Cortex of kidney (tissue), 1 donor: ENCODE results near the gene NSD2.
"Not testable (repeated sequence)": the region's sequence is repeated elsewhere in the genome, so short reads cannot be mapped to it uniquely, and the experiment has no call there.

Experiments used
- DNase-seq: peaks from one replicate; lab custom pipeline; 2025; lab: John Stamatoyannopoulos, UW

Gene NSD2

DNA sequence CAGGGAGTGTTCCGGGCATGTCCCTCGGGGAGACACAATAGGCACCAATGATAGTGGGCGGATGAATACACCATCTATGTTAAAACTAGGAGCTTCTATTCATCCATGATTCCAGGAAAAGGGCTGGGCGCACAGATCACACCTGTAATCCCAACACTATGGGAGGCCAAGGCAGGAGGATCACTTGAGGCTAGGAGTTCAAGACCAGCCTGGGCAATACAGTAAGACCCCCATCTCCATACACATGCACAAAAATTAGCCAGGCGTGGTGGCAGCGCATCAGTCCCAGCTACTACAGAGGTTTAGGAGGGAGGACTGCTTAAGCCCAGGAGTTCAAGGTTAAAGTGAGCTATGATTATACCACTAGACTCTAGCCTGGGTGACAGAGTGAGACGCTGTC lies 135.2 kb downstream of the NSD2 start:
- no peak for DNase-seq

DNA sequence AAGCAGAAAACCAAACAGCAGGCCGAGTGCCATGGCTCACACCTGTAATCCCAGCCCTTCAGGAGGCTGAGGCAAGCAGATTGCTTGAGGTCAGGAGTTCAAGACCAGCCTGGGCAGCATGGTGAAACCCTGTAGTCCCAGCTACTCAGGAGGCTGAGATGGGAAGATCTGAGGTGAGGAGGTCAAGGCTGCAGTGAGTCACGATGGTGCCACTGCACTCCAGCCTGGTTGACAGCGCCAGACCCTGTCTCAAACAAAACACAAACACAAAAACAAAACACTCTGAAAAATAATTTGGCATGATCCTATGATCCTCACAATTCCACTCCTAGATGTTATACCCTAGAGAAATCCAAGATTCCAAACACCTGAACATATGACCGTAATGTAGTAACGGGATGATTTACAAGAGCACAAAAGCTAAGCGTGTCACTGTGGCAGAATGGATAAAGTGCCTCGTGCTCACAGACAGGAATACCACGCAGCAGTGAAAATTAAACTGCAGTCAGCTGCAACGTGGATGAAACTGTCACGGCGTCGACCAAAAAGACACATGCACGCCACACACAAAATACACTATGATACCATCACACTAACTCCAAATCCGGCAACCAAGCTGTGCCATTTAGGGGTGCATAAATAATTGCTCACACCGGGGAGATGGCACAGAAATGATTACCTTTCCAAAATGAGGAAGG lies 135.9 kb downstream of the NSD2 start:
- DNase-seq = no peak

DNA sequence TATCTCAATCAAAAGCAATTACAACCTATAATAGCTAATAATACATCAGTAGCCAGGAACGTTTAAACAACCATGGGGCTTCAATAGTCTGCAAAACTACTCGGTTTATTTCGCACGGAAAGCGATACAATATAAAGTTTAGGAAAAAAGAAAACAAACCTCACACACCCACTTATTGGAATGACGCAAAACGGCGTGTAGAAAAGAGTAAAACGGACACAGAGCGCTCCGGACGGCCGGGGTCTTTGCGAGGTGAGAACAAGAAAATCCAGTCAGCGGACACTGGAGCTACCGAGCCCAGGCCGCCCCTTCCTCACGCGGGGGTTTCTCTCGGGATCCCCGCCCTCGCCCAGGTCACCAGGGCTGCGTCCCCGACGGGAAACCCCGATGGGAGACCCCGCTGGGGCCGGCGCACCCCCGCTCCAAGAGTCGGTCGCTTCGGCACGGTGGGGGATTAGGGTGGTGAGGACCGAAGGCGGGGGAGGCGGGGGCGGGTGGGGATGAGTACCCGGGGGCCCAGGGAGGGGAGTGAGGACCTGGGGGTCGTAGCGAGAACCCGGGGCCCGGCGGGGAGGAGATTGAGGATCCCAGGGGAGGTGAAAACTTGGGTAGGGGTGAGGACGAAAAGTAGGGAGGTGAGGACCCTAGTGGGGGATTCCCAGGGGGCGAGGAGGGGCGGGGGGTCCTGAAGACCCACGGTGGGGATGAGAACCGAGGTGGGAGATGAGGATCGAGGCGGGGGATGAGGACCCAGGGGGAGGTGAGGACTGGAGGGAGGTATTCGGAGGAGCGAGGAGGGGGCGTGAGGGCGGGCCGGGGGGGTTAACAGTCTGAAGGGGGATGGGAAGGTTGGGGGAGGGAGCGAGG lies 136.8 kb downstream of the NSD2 start:
- no peak for DNase-seq

DNA sequence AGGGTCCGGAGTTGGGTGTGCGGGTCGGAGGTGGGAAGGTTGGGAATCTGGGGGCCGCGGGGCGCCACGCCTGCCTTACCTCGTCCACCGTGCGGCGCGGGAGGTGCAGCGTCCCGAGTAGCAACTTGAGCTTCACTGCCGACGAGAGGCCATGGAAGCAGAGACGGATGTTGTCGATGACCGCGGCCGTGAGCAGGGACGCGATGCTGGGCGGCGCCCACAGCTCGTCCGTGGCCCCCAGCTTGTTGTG lies 137.4 kb downstream of the NSD2 start:
- DNase-seq = no peak

DNA sequence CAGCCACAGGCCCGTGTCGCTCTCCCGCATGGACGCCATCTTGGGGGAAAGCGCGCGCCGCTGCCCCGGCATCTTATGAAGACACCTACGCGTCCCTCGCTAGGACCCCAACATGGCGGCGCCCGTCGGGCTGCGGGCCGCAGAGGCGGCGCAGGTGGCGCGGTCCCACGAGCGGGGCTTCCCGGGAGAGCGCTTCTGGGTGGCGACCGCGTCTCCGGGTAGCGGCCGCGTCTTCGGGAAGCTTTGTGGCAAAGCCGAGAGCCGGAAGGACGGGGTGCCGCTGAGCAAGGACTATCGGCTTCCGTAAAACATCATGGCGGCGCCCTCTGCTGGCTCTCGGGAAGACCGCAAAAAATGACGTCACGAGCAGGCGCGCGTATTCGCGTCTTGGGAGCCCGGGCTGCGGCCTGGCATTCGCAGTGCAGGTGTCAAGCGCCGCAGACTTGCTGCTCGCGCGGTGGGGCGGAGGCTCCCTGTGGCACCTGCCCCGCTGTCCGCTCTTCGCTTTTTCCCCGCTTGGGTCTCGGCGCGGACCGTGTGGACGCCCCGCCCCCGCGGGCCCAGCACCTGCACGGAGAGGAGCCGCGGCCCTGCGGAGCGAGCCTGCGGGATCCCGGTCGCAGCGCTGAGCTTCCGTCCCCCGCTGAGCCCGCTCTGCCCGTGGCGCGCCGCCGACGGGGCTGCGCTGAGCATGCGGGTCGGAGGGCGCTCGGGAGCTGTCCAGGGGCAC lies 137.9 kb downstream of the NSD2 start, which contains the start of gene NELFA:
NELFA (minus strand) TSS at position 54 of the 730 bp plus-strand sequence; CDS start at position 39, 15 bp downstream.
- no peak for DNase-seq

DNA sequence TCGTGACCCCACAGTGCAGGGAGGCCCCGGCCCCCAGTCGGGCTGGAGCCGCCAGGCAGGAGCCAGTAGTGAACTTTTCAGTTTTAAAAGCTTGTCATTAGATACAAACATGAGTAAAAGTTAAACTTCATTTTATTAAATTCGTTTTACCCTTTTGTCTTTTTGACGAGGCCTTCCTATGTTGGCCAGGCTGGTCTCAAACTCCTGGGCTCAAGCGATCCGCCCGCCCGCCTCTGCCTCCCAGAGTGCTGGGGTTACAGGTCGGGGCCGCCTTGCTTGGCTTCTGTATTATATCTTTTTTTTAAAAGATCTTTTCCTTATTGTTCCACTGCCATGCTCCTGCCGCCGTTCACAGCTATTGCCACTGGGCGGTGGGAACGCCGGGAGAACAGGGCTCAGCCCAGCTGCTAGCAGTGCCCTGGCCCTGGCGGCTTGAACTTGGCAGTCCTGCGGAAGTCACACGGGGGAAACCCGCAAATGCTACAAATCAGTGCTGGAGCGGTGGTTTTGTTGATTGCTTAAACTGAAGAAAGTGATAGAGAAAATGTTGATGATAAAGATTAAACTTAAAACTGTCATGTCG lies 138.5 kb downstream of the NSD2 start:
- no peak for DNase-seq

DNA sequence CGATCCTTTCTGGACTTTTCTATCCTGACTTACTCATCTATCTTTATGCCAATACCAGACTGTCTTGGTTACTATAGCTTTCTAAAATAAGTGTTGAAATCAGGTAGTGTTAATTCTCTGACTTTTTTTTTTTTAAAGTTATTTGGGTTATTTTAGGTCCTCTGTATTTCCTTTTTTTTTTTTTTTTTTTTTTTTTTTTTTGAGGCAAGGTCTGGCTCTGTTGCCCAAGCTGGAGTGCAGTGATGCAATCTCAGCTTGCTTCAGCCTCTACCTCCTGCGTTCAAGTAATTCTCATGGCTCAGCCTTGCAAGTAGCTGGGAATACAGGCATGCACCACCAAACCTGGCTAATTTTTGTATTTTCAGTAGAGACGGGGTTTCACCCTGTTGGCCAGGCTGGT lies 140.4 kb downstream of the NSD2 start:
- no peak for DNase-seq

DNA sequence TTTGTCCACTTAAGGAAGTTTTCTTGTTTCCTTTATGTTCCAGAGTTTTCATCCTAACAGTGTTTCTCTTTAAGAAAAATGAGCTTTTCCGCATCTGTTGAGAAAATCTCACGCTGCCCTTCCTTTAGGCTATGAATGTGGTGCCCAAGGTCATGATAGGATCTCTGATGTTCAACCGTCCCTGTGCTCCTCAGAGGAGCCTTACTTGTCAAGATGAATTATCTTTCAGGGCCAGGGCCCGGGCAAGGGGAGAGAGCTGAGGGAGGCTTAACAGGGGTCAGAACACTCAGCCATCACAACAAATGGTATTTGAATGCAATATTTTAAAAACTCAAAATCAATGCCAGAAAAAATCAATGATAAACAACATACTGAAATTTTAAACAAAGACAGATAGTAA lies 143.8 kb downstream of the NSD2 start:
- DNase-seq = no peak

DNA sequence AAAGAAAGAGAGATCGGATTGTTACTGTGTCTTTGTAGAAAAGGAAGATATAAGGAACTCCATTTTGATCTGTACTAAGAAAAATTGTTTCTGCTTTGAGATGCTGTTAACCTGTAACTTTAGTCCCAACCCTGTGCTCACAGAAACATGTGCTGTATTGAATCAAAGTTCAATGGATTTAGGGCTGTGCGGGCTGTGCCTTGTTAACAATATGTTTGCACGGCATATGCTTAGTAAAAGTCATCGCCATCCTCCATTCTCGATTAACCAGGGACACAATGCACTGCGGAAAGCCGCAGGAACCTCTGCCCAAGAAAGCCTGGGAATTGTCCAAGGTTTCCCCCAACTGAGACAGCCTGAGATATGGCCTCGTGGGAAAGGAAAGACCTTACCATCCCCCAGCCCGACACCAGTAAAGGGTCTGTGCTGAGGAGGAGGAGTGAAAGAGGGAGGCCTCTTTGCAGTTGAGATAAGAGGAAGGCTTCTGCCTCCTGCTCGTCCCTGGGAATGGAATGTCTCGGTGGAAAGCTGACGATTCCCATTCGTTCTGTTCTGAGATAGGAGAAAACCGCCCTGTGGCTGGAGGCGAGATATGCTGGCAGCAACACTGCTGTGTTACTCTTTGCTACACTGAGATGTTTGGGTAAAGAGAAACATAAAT lies 150.3 kb downstream of the NSD2 start:
- DNase-seq = not testable (repeated sequence)

DNA sequence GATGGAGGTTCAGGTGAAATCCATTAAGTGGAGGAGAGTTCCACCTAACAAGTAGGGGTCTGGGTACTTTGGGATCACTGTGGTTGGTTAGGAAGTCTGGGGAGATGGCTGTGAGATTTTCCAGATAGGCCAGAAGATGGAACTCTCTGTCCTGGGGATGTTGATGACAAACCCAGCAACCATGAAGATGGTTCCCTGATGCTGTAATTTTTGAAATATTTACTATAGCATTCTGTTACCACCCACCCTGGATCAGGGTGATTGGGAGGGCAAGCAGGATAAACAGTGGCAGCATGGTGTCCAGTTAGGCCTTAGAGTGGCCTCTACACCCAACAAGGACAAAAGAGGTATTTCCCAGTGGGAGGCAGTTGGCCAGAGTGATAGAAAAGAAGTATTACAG lies 153.5 kb downstream of the NSD2 start:
- no peak for DNase-seq

DNA sequence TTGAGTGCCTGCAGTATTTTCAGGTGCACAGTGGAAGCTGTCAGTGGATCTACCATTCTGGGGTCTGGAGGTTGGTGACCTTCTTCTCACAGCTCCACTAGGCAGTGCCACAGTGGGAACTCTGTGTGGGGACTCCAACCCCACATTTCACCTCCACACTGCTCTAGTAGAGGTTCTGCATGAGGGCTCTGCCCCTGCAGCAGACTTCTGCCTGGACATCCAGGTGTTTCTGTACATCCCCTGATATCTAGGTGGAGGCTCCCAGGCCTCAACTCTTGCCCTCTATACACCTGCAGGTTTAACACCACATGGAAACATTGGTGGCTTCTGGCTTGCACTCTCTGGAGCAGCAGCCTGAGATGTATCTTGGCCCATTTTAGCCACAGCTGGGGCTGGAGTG lies 154.6 kb downstream of the NSD2 start:
- DNase-seq = no peak

DNA sequence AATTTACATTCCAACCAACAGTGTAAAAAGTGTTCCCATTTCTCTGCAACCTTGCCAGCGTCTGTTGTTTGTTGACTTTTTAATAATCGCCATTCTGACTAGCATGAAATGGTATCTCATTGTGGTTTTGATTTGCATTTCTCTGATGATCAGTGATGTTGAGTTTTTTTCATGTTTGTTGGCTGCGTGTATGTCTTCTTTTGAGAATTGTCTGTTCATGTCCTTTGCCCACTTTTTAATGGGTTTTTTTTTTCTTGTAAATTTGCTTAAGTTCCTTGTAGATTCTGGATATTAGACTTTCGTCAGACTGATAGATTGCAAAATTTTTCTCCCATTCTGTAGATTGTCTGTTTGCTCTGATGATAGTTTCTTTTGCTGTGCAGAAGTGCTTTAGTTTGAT lies 155.9 kb downstream of the NSD2 start:
- not testable (repeated sequence) for DNase-seq

DNA sequence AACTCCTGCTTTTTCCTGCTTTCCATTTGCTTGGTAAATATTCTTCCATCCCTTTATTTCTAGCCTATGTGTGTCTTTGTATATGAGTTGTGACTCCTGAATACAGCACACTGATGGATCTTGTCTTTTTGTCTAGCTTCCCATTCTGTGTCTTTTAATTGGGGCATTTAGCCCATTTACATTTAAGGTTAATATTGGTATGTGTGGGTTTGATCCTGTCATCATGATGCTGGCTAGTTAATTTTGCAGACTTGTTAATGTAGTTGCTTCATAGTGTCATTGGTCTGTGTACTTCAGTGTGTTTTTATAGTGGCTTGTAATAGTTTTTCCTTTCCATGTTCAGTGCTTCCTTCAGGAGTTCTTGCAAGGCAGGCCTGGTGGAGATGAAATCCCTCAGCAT lies 160.0 kb downstream of the NSD2 start:
- not testable (repeated sequence) for DNase-seq
